CD4-positive, alpha-beta T cell (primary cell): ENCODE results near the gene PKDCC. TPM values are rescaled to one million over a fixed set of nuclear protein-coding genes. Genes with fewer than 3 reads are reported as not detected.

Source experiments
- ATAC-seq: fragments of 200-7000 bp; cut with Tn5 transposase; one replicate; pipeline ENCODE4 v1.10.0; 2022; ENCODE audit warnings: mild to moderate bottlenecking; ENCODE audit not compliant: poor library complexity
- CTCF ChIA-PET: fragments of 350-600 bp; sonication (Branson Sonifier 250); formaldehyde crosslinking; loops from one replicate; lab custom pipeline; 2021; ENCODE audit warnings: antibody characterized with exemption, inconsistent platforms; lab: Charles Lee
- POLR2A ChIA-PET: fragments of 350-600 bp; sonication (Branson Sonifier 250); formaldehyde crosslinking; loops from one replicate; lab custom pipeline; 2021; ENCODE audit warnings: antibody characterized with exemption, inconsistent platforms; lab: Charles Lee
- DNase-seq, 14 experiments: peaks; one replicate each; pipeline ENCODE4 v3.0.0-alpha.2; 2013 to 2020; ENCODE audit warnings: mixed read lengths in 2 of 14
- H3K27ac ChIP-seq, 2 donors: one replicate each; pipeline versions ENCODE4 v1.5.1 to v1.7.0; 2013; ENCODE audit warnings: low read length in 2 of 2, low read depth in 1 of 2, mild to moderate bottlenecking in 1 of 2
- H3K27me3 ChIP-seq, 2 experiments: 1 replicate in 1 of 2; 2 replicates in 1 of 2; pipeline versions ENCODE4 v1.6.1 to v1.7.0; 2013; ENCODE audit warnings: low read length in 2 of 2, control low read depth in 1 of 2, mild to moderate bottlenecking in 1 of 2, moderate library complexity in 1 of 2; ENCODE audit not compliant: insufficient read depth in 2 of 2, control insufficient read depth in 1 of 2
- H3K36me3 ChIP-seq: one replicate; pipeline ENCODE4 v1.6.1; 2013; ENCODE audit warnings: low read length, control low read depth; ENCODE audit not compliant: insufficient read depth
- H3K4me1 ChIP-seq: one replicate; pipeline ENCODE4 v1.6.1; 2013; ENCODE audit warnings: low read length, control low read depth; ENCODE audit not compliant: insufficient read depth
- H3K4me3 ChIP-seq: one replicate; pipeline ENCODE4 v1.5.1; 2013; ENCODE audit warnings: mild to moderate bottlenecking, low read length, moderate library complexity
- H3K9me3 ChIP-seq, 2 experiments: 1 replicate in 1 of 2; 2 replicates in 1 of 2; pipeline versions ENCODE4 v1.6.1 to v1.7.0; 2013; ENCODE audit warnings: low read length in 2 of 2, mild to moderate bottlenecking in 2 of 2, control low read depth in 1 of 2, moderate library complexity in 1 of 2; ENCODE audit not compliant: control insufficient read depth in 1 of 2, insufficient read depth in 1 of 2
- H3K27ac Mint-ChIP-seq: one replicate; pipeline ENCODE4 v1.8.0; 2020; ENCODE audit warnings: mixed read lengths
- H3K27me3 Mint-ChIP-seq: one replicate; pipeline ENCODE4 v1.8.0; 2021; ENCODE audit warnings: mixed read lengths
- H3K36me3 Mint-ChIP-seq: one replicate; pipeline ENCODE4 v1.8.0; 2021; ENCODE audit warnings: low read depth, mixed read lengths
- H3K4me1 Mint-ChIP-seq: one replicate; pipeline ENCODE4 v1.8.0; 2021; ENCODE audit warnings: low read depth, mixed read lengths
- H3K4me3 Mint-ChIP-seq: one replicate; pipeline ENCODE4 v1.8.0; 2020; ENCODE audit warnings: mild to moderate bottlenecking, mixed read lengths
- H3K9me3 Mint-ChIP-seq: one replicate; pipeline ENCODE4 v1.8.0; 2020; ENCODE audit warnings: mixed read lengths
- CTCF ChIP-seq: fragments of 200-600 bp; IDR thresholded peaks from one replicate; pipeline ENCODE4 v1.8.0; 2022; ENCODE audit warnings: antibody characterized with exemption, mild to moderate bottlenecking
- intact Hi-C, 2 experiments: fragments of 100-400 bp; cut with DNase I in 1 of 2; cut with micrococcal nuclease in 1 of 2; formaldehyde crosslinking; loops; one replicate each; pipeline versions ENCODE4 v1.15.1 to v1.9.0; 2023 to 2025; cut with DNase I, micrococcal nuclease
- total RNA-seq, 174 experiments: library from RNA in 2 of 174; stranded (reverse) in 2 of 174; gene quantifications; one replicate each; pipeline ENCODE4 v1.2.3 and lab custom pipeline; 2021 to 2026

The PKDCC gene
- total RNA-seq, 2 experiments from 2014 or later = not detected

- peaks cover 53% of the 10 kb centered on the region for H3K27me3 Mint-ChIP-seq
- no peaks in the 10 kb centered on the region for H3K4me1 Mint-ChIP-seq
- Histone ChIP-seq H3K9me3 (no peaks in the 10 kb centered on the region), H3K36me3 (no peaks in the 10 kb centered on the region), H3K4me1 (peaks cover 7% of the 10 kb centered on the region), H3K27ac (no peak overlapping the region), H3K27me3 (peaks cover 17 to 26% of the 10 kb centered on the region in 2 experiments), H3K4me3 (no peak overlapping the region)
- H3K27ac Mint-ChIP-seq = no peak overlapping the region
- no peak for ATAC-seq
- no peaks in the 10 kb centered on the region for H3K9me3 Mint-ChIP-seq
- ChIA-PET CTCF (no interaction called here), POLR2A (no interaction called here)
- no peak overlapping the region for H3K4me3 Mint-ChIP-seq
- intact Hi-C loops = no loop called here
- DNase-seq = no peak
- no peak for TF ChIP-seq CTCF
- no peaks in the 10 kb centered on the region for H3K36me3 Mint-ChIP-seq
These were observed 5.1 kb downstream of the PKDCC start for GRCh38 chr2:42052702-42053481.

- intact Hi-C loops = no loop called here
- Histone ChIP-seq H3K36me3 (no peaks in the 10 kb centered on the region), H3K4me1 (peaks cover 7% of the 10 kb centered on the region), H3K27me3 (peaks cover 17 to 26% of the 10 kb centered on the region in 2 experiments), H3K4me3 (no peak overlapping the region), H3K9me3 (no peaks in the 10 kb centered on the region), H3K27ac (no peak overlapping the region)
- ChIA-PET POLR2A (no interaction called here), CTCF (no interaction called here)
- no peak for TF ChIP-seq CTCF
- H3K9me3 Mint-ChIP-seq = no peaks in the 10 kb centered on the region
- H3K27me3 Mint-ChIP-seq = peaks cover 53% of the 10 kb centered on the region
- DNase-seq (no peak), ATAC-seq (no peak)
- no peak overlapping the region for H3K4me3 Mint-ChIP-seq
- no peaks in the 10 kb centered on the region for H3K36me3 Mint-ChIP-seq
- no peaks in the 10 kb centered on the region for H3K4me1 Mint-ChIP-seq
- no peak overlapping the region for H3K27ac Mint-ChIP-seq
These were observed 5.6 kb downstream of the PKDCC start for GRCh38 chr2:42053482-42053790.

- Mint-ChIP-seq H3K27ac (no peak overlapping the region), H3K4me1 (no peaks in the 10 kb centered on the region), H3K4me3 (no peak overlapping the region), H3K27me3 (peaks cover 47% of the 10 kb centered on the region), H3K9me3 (no peaks in the 10 kb centered on the region), H3K36me3 (no peaks in the 10 kb centered on the region)
- Histone ChIP-seq H3K27ac (no peak overlapping the region), H3K27me3 (peaks cover 11 to 20% of the 10 kb centered on the region in 2 experiments), H3K9me3 (no peaks in the 10 kb centered on the region), H3K4me1 (peaks cover under 1% of the 10 kb centered on the region), H3K36me3 (no peaks in the 10 kb centered on the region), H3K4me3 (no peak overlapping the region)
- POLR2A ChIA-PET = no interaction called here
- intact Hi-C loops = no loop called here
- TF ChIP-seq CTCF = no peak
- DNase-seq = no peak
- no peak for ATAC-seq
- CTCF ChIA-PET = no interaction called here
These were observed 6.2 kb downstream of the PKDCC start for GRCh38 chr2:42053791-42054701.
